GM12872 (cell line): ENCODE data around the gene MYZAP.

Experiments
- CTCF ChIP-seq: IDR thresholded peaks from 3 replicates; pipeline ENCODE4 v1.5.1; 2011; ENCODE audit warnings: low read depth, mild to moderate bottlenecking, low read length, moderate library complexity; ENCODE audit not compliant: insufficient read depth

MYZAP gene

GRCh38 chr15:57572468-57572867, 19.2 kb upstream of the MYZAP start:
- no peak for TF ChIP-seq CTCF

- TF ChIP-seq CTCF = no peak
These were observed 18.6 kb upstream of the MYZAP start for GRCh38 chr15:57573151-57573550.

GRCh38 chr15:57575363-57575762, 16.3 kb upstream of the MYZAP start:
- no peak for TF ChIP-seq CTCF

GRCh38 chr15:57578288-57578900, 13.3 kb upstream of the MYZAP start:
- TF ChIP-seq CTCF = no peak

GRCh38 chr15:57580428-57580827, 11.3 kb upstream of the MYZAP start:
- TF ChIP-seq CTCF = no peak

GRCh38 chr15:57580866-57581265, 10.8 kb upstream of the MYZAP start:
- TF ChIP-seq CTCF = no peak

GRCh38 chr15:57582090-57582489, 9.6 kb upstream of the MYZAP start:
- no peak for TF ChIP-seq CTCF
